Testis (tissue), 2 donors: ENCODE measurements around the gene METTL5.

Experiments
- CTCF ChIP-seq, 3 experiments: fragments of 450-650 bp in 2 of 3; fragments of 200-600 bp in 1 of 3; sonication (generic) in 1 of 3; IDR thresholded peaks; one replicate each; pipeline ENCODE4 v1.5.1; 2016 to 2019; ENCODE audit warnings: antibody characterized with exemption in 3 of 3, mild to moderate bottlenecking in 2 of 3, moderate library complexity in 1 of 3
- POLR2A ChIP-seq: fragments of 450-650 bp; IDR thresholded peaks from one replicate; pipeline ENCODE4 v1.6.1; 2017; ENCODE audit warnings: antibody characterized with exemption, mild to moderate bottlenecking, moderate library complexity

GRCh38 chr2:169839954-169840746, 15.4 kb upstream of the METTL5 start:
- no peak for TF ChIP-seq POLR2A
- TF ChIP-seq CTCF (IDR thresholded peaks at IDR 0.05), result no peak
